Body of pancreas (tissue), 4 donors: ENCODE data around the gene CALHM2. TPM values are rescaled to one million over a fixed set of nuclear protein-coding genes. Genes with fewer than 3 reads are reported as not detected.
A peak's percentile ranks its signal among the peaks of the same experiment; 100 is the strongest.

ENCODE experiments used
- ATAC-seq: fragments of 150-250 bp; one replicate; pipeline ENCODE4 v1.9.1; 2016
- DNase-seq, 4 donors: peaks; one replicate each; pipeline ENCODE4 v3.0.0-alpha.2; 2019
- H3K27ac ChIP-seq, 4 donors: fragments of 200-600 bp; sonication (generic); 1 replicate in 3 of 4; 2 replicates in 1 of 4; pipeline versions ENCODE4 v1.5.1 to v1.6.1; 2016 to 2019; ENCODE audit warnings: mild to moderate bottlenecking in 1 of 4, mixed read lengths in 1 of 4, moderate library complexity in 1 of 4
- H3K27me3 ChIP-seq, 2 donors: fragments of 200-600 bp; sonication (generic); one replicate each; pipeline ENCODE4 v1.6.0; 2016; ENCODE audit warnings: mild to moderate bottlenecking in 1 of 2
- H3K36me3 ChIP-seq, 2 donors: fragments of 200-600 bp; sonication (generic); replicated peaks in 1 of 2; 2 replicates each; pipeline ENCODE4 v1.5.1; 2016; ENCODE audit warnings: low read depth in 2 of 2; ENCODE audit not compliant: insufficient read depth in 1 of 2
- H3K4me1 ChIP-seq: fragments of 200-600 bp; sonication (generic); one replicate; pipeline ENCODE4 v1.6.0; 2016
- H3K4me3 ChIP-seq, 2 donors: fragments of 200-600 bp; sonication (generic); 1 replicate in 1 of 2; 2 replicates in 1 of 2; pipeline ENCODE4 v1.5.1; 2016 to 2019
- H3K9me3 ChIP-seq, 3 donors: fragments of 200-600 bp; sonication (generic); 1 replicate in 2 of 3; 2 replicates in 1 of 3; pipeline ENCODE4 v1.5.1; 2016
- POLR2A ChIP-seq, 3 donors: fragments of 450-650 bp; IDR thresholded peaks; one replicate each; pipeline ENCODE4 v1.6.1; 2016; ENCODE audit warnings: antibody characterized with exemption in 3 of 3, mild to moderate bottlenecking in 2 of 3
- WGBS, 2 donors: methylation state at CpG; one replicate each; pipeline ENCODE4 v1.1.5; 2017; 5-methylcytosine and 5-hydroxymethylcytosine counted together
- intact Hi-C: fragments of 100-400 bp; cut with DNase I; formaldehyde crosslinking; loops from one replicate; pipeline ENCODE4 v1.15.1; 2023
- total RNA-seq, 2 donors: library from RNA; depleted of rRNA; stranded (reverse); fragments of >200 nt; gene quantifications; one replicate each; pipeline ENCODE4 v1.1.0, GENCODE V29; 2016
- TF ChIP-seq, protein P1 (sequence below), 7 experiments: fragments of 450-650 bp in 4 of 7; fragments of 200-600 bp in 3 of 7; sonication (generic) in 3 of 7; IDR thresholded peaks; one replicate each; pipeline ENCODE4 v1.5.1; 2016 to 2019; ENCODE audit warnings: antibody characterized with exemption in 7 of 7

Gene CALHM2
- total RNA-seq, 2 donors from 2014 or later = 11.4 to 17.8 TPM

GRCh38 chr10:103454026-103454425, 1.9 kb upstream of the CALHM2 start:
- WGBS, 2 donors = 64 to 85% methylated on average over 4 of the region's 4 CpGs
- H3K4me1 ChIP-seq = peaks cover 11% of the 10 kb centered on the region
- H3K9me3 ChIP-seq = no peaks in the 10 kb centered on the region
- H3K4me3 ChIP-seq = no peak overlapping the region
- DNase-seq = no peak
- intact Hi-C loops = no loop called here
- ATAC-seq = no peak
- no peak overlapping the region for H3K27ac ChIP-seq
- no peaks in the 10 kb centered on the region for H3K36me3 ChIP-seq
- no peaks in the 10 kb centered on the region for H3K27me3 ChIP-seq
- no peak for TF ChIP-seq POLR2A (IDR thresholded peaks at IDR 0.05)
- TF ChIP-seq, protein P1, sequence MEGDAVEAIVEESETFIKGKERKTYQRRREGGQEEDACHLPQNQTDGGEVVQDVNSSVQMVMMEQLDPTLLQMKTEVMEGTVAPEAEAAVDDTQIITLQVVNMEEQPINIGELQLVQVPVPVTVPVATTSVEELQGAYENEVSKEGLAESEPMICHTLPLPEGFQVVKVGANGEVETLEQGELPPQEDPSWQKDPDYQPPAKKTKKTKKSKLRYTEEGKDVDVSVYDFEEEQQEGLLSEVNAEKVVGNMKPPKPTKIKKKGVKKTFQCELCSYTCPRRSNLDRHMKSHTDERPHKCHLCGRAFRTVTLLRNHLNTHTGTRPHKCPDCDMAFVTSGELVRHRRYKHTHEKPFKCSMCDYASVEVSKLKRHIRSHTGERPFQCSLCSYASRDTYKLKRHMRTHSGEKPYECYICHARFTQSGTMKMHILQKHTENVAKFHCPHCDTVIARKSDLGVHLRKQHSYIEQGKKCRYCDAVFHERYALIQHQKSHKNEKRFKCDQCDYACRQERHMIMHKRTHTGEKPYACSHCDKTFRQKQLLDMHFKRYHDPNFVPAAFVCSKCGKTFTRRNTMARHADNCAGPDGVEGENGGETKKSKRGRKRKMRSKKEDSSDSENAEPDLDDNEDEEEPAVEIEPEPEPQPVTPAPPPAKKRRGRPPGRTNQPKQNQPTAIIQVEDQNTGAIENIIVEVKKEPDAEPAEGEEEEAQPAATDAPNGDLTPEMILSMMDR (IDR thresholded peaks at IDR 0.05) = no peak

DNA sequence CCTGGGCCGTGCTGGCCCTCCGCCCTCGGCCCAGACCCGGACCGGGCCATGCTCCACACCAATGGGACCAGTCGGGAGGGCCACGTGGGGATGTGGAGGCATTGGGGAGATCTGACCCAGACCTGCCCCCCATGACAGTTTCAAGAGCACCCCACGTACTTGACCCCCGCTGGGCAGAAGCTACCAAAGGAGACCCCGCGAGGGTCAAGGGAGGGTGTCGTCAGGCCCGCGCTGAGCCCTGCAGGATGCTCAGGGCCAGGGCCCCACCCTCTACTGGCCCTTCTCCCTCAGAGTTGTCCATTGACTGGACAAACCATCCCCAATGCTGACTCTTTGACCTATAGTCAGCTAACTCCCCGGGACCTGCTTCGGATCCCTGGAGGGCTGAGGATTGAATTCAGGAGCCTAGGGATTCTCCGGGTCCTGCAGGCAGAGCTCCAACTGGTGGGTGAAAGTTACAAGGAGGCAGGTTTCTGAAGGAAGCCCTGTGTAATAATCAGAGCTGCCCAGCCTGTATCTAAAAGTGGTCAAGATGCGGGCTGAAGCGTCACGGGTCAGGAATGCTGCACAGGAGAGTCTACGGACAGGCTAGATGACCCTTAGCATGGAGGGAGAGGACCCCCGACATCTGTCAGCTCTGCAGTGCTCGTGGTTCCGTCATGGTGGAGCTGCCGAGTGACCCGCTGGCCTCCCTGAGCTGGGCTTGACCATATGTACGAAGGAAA, 498 bp upstream of the CALHM2 start:
- Histone ChIP-seq H3K4me1 (peaks cover 11% of the 10 kb centered on the region), H3K9me3 (no peaks in the 10 kb centered on the region), H3K36me3 (no peaks in the 10 kb centered on the region), H3K27me3 (no peaks in the 10 kb centered on the region), H3K4me3 (peak overlapping the region in 1 of 2 donors; percentile 24), H3K27ac (peak overlapping the region in 3 of 4 donors; percentile 0 to 71 (median 65))
- DNase-seq = no peak
- ATAC-seq = no peak
- TF ChIP-seq, protein P1 (IDR thresholded peaks at IDR 0.05) = no peak
- TF ChIP-seq POLR2A (IDR thresholded peaks at IDR 0.05) = no peak
- intact Hi-C loops = no loop called here
- 41 to 42% methylated on average over 19 to 24 of the region's 27 CpGs for WGBS, 2 donors

DNA sequence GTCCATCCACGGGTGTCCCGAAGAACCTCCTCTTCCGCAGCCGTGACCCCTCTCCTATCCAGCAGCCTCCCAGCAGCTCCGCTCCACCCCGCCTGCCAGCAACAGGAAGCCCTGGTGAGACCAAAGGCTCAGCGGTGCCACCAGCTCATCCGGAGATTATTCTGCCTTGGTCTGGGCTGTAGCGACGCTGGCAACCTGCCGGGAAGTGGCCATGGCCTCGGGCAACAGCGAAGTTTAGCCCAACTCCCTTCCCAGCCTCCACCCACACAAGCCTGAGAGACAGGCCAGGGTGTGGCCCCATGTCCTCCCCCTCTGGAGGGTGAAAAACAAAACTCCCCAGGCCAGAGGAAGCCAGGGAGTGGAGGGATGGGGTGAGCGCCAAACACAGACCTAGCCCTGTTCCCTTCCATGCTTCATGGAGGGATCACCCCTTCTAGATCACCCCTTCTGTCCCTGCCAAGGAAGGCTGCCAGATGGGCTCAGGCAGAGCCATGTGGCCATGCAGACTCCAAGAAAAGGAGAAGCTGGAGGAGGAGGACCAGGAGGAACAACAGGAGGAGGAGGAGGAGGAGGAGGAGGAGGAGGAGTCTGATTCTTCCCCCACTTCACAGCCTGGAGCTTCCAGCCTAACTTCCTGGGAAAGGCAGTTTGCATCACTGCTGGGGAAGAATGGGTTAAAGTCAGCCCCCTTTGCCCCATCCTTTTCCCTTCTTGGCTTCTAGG, 918 bp downstream of the CALHM2 start:
- H3K4me1 ChIP-seq = peaks cover 11% of the 10 kb centered on the region
- no peaks in the 10 kb centered on the region for H3K9me3 ChIP-seq
- H3K36me3 ChIP-seq = no peaks in the 10 kb centered on the region
- H3K27ac ChIP-seq = peak overlapping the region; percentile 2 to 71 (median 38)
- peak; percentile 18 for ATAC-seq
- H3K4me3 ChIP-seq = no peak overlapping the region
- DNase-seq = peak; percentile 22 to 58 (median 48)
- no peaks in the 10 kb centered on the region for H3K27me3 ChIP-seq
- intact Hi-C loops = no loop called here
- WGBS, 2 donors = 40 to 54% methylated on average over 13 of the region's 14 CpGs
- TF ChIP-seq, protein P1 (IDR thresholded peaks at IDR 0.05) = no peak
- TF ChIP-seq POLR2A (IDR thresholded peaks at IDR 0.05) = no peak

DNA sequence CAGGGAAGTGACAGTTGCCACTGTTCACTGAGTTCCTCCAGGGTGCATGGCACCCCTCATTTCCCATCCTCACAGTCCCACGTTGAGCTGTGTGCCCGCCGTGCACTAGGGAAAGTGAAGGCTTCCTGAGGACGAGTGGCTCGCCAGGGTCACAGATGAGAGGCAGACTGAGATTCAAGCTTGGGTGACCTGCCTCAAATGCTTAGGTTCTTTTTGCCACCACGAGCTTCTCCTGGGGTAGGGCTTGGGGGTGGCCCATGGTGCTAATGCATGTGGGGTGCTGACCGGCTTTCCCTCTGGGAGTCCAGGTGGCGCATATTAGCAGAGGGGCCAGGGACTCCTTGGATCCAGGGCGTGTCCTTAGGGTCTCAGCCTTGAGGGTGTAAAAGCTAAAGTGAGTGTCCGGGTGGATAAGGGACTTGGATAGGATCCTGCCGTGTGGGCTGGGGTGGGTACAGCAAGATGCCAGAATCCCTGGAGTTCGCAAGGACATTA, 1.9 kb downstream of the CALHM2 start:
- no peak overlapping the region for H3K4me3 ChIP-seq
- ATAC-seq (no peak), DNase-seq (no peak)
- no peak for TF ChIP-seq POLR2A (IDR thresholded peaks at IDR 0.05)
- TF ChIP-seq, protein P1 (IDR thresholded peaks at IDR 0.05) = no peak
- WGBS, 2 donors = 81 to 82% methylated on average over 11 to 12 of the region's 12 CpGs
- H3K27ac ChIP-seq = peak overlapping the region in 1 of 4 donors; percentile 71
- intact Hi-C loops = no loop called here
- peaks cover 11% of the 10 kb centered on the region for H3K4me1 ChIP-seq
- peaks cover 0 to 4% of the 10 kb centered on the region in 2 donors for H3K36me3 ChIP-seq
- no peaks in the 10 kb centered on the region for H3K9me3 ChIP-seq
- no peaks in the 10 kb centered on the region for H3K27me3 ChIP-seq
